SK-N-SH (cell line): ENCODE data around the gene SHROOM4. TPM values are rescaled to one million over a fixed set of nuclear protein-coding genes. Genes with fewer than 3 reads are reported as not detected.

Experiments used
- CTCF ChIA-PET: fragments of 300-600, 350-600 bp; formaldehyde crosslinking; extraction: SDS; loops from one replicate; lab custom pipeline; 2021; lab: Yijun Ruan, JAX
- POLR2A ChIA-PET: fragments of 350-600 bp; sonication (Branson Sonifier 250); formaldehyde crosslinking; extraction: SDS; loops from one replicate; lab custom pipeline; 2020; ENCODE audit warnings: antibody characterized with exemption, inconsistent platforms; lab: Yijun Ruan, JAX
- DNase-seq: peaks from one replicate; pipeline ENCODE4 v3.0.0; 2012
- H2AFZ ChIP-seq: fragments of 200-600 bp; sonication (generic); 2 replicates; pipeline ENCODE4 v1.8.1; 2016; ENCODE audit warnings: antibody characterized with exemption, mild to moderate bottlenecking, low read depth
- H3F3A ChIP-seq: fragments of 200-600 bp; sonication (generic); replicated peaks from 2 replicates; pipeline ENCODE3; 2016; ENCODE audit warnings: antibody characterized with exemption, mild to moderate bottlenecking; ENCODE audit not compliant: insufficient read depth
- H3K27ac ChIP-seq, 2 experiments: fragments of 200-500 bp in 1 of 2; fragments of 200-600 bp in 1 of 2; sonication (Bioruptor generic) in 1 of 2; sonication (generic), shearing (Covaris generic) in 1 of 2; 2 replicates each; pipeline versions ENCODE4 v1.5.1 to v1.6.1; 2014 to 2016; ENCODE audit warnings: low read depth in 2 of 2, inconsistent platforms in 1 of 2, low read length in 1 of 2, mild to moderate bottlenecking in 1 of 2, mixed read lengths in 1 of 2
- H3K27me3 ChIP-seq: fragments of 200-600 bp; sonication (generic), shearing (Covaris generic); 2 replicates; pipeline ENCODE4 v1.6.1; 2016; ENCODE audit warnings: mixed run types; ENCODE audit not compliant: insufficient read depth
- H3K36me3 ChIP-seq, 2 experiments: fragments of 200-500 bp in 1 of 2; fragments of 200-600 bp in 1 of 2; sonication (Bioruptor generic) in 1 of 2; sonication (generic) in 1 of 2; replicated peaks in 1 of 2; 2 replicates each; pipeline versions ENCODE3 to v1.5.1; 2014 to 2016; ENCODE audit warnings: low read length in 1 of 2, mild to moderate bottlenecking in 1 of 2; ENCODE audit not compliant: insufficient read depth in 2 of 2, control insufficient read depth in 1 of 2
- H3K4me1 ChIP-seq, 2 experiments: fragments of 200-500 bp in 1 of 2; fragments of 200-600 bp in 1 of 2; sonication (Bioruptor generic) in 1 of 2; sonication (generic), shearing (Covaris generic) in 1 of 2; 2 replicates each; pipeline versions ENCODE4 v1.5.1 to v1.6.1; 2014 to 2016; ENCODE audit warnings: low read depth in 1 of 2, low read length in 1 of 2, mixed run types in 1 of 2; ENCODE audit not compliant: insufficient read depth in 2 of 2, control insufficient read depth in 1 of 2
- H3K4me2 ChIP-seq: fragments of 200-600 bp; sonication (generic), shearing (Covaris generic); 2 replicates; pipeline ENCODE4 v1.6.1; 2017; ENCODE audit warnings: mixed run types
- H3K4me3 ChIP-seq, 2 experiments: fragments of 200-500 bp in 1 of 2; fragments of 200-600 bp in 1 of 2; sonication (Bioruptor generic) in 1 of 2; sonication (generic), shearing (Covaris generic) in 1 of 2; 2 replicates each; pipeline versions ENCODE4 v1.5.1 to v1.8.1; 2014 to 2016; ENCODE audit warnings: low read depth in 2 of 2, inconsistent platforms in 1 of 2, low read length in 1 of 2, mild to moderate bottlenecking in 1 of 2, mixed read lengths in 1 of 2, moderate library complexity in 1 of 2
- H3K79me2 ChIP-seq: fragments of 200-600 bp; sonication (generic); 2 replicates; pipeline ENCODE4 v1.8.1; 2017; ENCODE audit warnings: mild to moderate bottlenecking; ENCODE audit not compliant: insufficient read depth
- H3K9ac ChIP-seq: fragments of 200-600 bp; sonication (generic); 2 replicates; pipeline ENCODE4 v1.6.1; 2017; ENCODE audit warnings: mixed run types
- H3K9me2 ChIP-seq: fragments of 200-600 bp; sonication (generic); 2 replicates; pipeline ENCODE4 v1.6.1; 2017; ENCODE audit warnings: mixed run types
- H3K9me3 ChIP-seq: fragments of 200-600 bp; sonication (generic); 2 replicates; pipeline ENCODE4 v1.6.1; 2017; ENCODE audit warnings: mixed run types, mild to moderate bottlenecking, moderate library complexity
- H4K20me1 ChIP-seq: fragments of 200-600 bp; sonication (generic); 2 replicates; pipeline ENCODE4 v1.6.1; 2017; ENCODE audit warnings: mild to moderate bottlenecking, mixed run types; ENCODE audit not compliant: insufficient read depth
- CHD2 ChIP-seq: fragments of 150-350 bp; IDR thresholded peaks from 2 replicates; pipeline ENCODE4 v1.6.1; 2018; ENCODE audit warnings: low read length; ENCODE audit not compliant: partially characterized antibody
- CTCF ChIP-seq: fragments of 200-600 bp; sonication (generic); IDR thresholded peaks from 2 replicates; pipeline ENCODE4 v1.6.1; 2017; ENCODE audit warnings: antibody characterized with exemption, mild to moderate bottlenecking, moderate library complexity
- ELF1 ChIP-seq: IDR thresholded peaks from 2 replicates; pipeline ENCODE4 v1.4.0; 2012
- EZH2phosphoT487 ChIP-seq: fragments of 200-600 bp; sonication (generic); IDR thresholded peaks from 2 replicates; pipeline ENCODE4 v1.6.1; 2017; ENCODE audit warnings: low read depth, mixed run types, mild to moderate bottlenecking, antibody characterized with exemption, moderate library complexity, borderline replicate concordance
- FOSL2 ChIP-seq: IDR thresholded peaks from 2 replicates; pipeline ENCODE4 v1.4.0; 2012; ENCODE audit warnings: low read depth, mild to moderate bottlenecking, moderate library complexity, borderline replicate concordance
- FOXJ3 ChIP-seq: sonication (generic); formaldehyde crosslinking; IDR thresholded peaks from 2 replicates; pipeline ENCODE4 v1.5.1; 2020; ENCODE audit warnings: mild to moderate bottlenecking, missing genetic modification reagents
- FOXM1 ChIP-seq: IDR thresholded peaks from 2 replicates; pipeline ENCODE4 v1.4.0; 2012; ENCODE audit warnings: low read depth, mild to moderate bottlenecking
- GABPA ChIP-seq: IDR thresholded peaks from 2 replicates; pipeline ENCODE4 v1.4.0; 2012; ENCODE audit warnings: low read depth, mild to moderate bottlenecking
- GATA2 ChIP-seq: sonication (generic); formaldehyde crosslinking; IDR thresholded peaks from 2 replicates; pipeline ENCODE4 v1.5.0; 2020; ENCODE audit warnings: mild to moderate bottlenecking, missing genetic modification reagents
- JUND ChIP-seq: IDR thresholded peaks from 2 replicates; pipeline ENCODE4 v1.4.0; 2012
- MAX ChIP-seq: IDR thresholded peaks from 2 replicates; pipeline ENCODE4 v1.4.0; 2012; ENCODE audit warnings: low read depth
- MEF2A ChIP-seq: IDR thresholded peaks from 2 replicates; pipeline ENCODE4 v1.4.0; 2012; ENCODE audit warnings: low read depth, borderline replicate concordance
- MXI1 ChIP-seq: IDR thresholded peaks from 2 replicates; pipeline ENCODE4 v1.6.1; 2012; ENCODE audit warnings: mild to moderate bottlenecking, low read depth, low read length, improper control_type of control experiment
- NRF1 ChIP-seq: IDR thresholded peaks from 2 replicates; pipeline ENCODE4 v1.6.1; 2012; ENCODE audit warnings: low read depth, mild to moderate bottlenecking, low read length
- RCOR1 ChIP-seq: fragments of 150-350 bp; IDR thresholded peaks from 2 replicates; pipeline ENCODE4 v1.6.1; 2017; ENCODE audit warnings: antibody characterized with exemption, low read length
- REST ChIP-seq: IDR thresholded peaks from 2 replicates; pipeline ENCODE4 v1.6.1; 2012; ENCODE audit warnings: mild to moderate bottlenecking, low read depth, low read length, moderate library complexity
- RFX5 ChIP-seq: IDR thresholded peaks from 2 replicates; pipeline ENCODE4 v1.6.1; 2012; ENCODE audit warnings: mild to moderate bottlenecking, improper control_type of control experiment, low read length
- RXRA ChIP-seq: IDR thresholded peaks from 2 replicates; pipeline ENCODE4 v1.4.0; 2012; ENCODE audit warnings: low read depth, mild to moderate bottlenecking, borderline replicate concordance
- SMC3 ChIP-seq: IDR thresholded peaks from 2 replicates; pipeline ENCODE4 v1.6.1; 2012; ENCODE audit warnings: low read depth, low read length, improper control_type of control experiment
- TAF1 ChIP-seq: IDR thresholded peaks from 2 replicates; pipeline ENCODE4 v1.6.1; 2012; ENCODE audit warnings: low read depth, mild to moderate bottlenecking, low read length, moderate library complexity, borderline replicate concordance
- TCF12 ChIP-seq: IDR thresholded peaks from 2 replicates; pipeline ENCODE4 v1.4.0; 2012
- TEAD4 ChIP-seq: IDR thresholded peaks from 2 replicates; pipeline ENCODE4 v1.4.0; 2012; ENCODE audit warnings: mild to moderate bottlenecking, borderline replicate concordance; ENCODE audit not compliant: insufficient read depth
- WGBS: methylation state at CpG from one replicate; pipeline ENCODE4 v1.1.6; 2017; ENCODE audit warnings: low lambda C conversion rate; 5-methylcytosine and 5-hydroxymethylcytosine counted together
- polyA plus RNA-seq, 3 experiments: library from polyadenylated mRNA; depleted of rRNA; stranded (reverse); fragments of >200 nt; gene quantifications; 2 replicates each; pipeline ENCODE4 v1.2.3, GENCODE V29; 2012
- TF ChIP-seq, protein P1 (sequence below): IDR thresholded peaks from 2 replicates; pipeline ENCODE4; 2012
- TF ChIP-seq, protein P2 (sequence below): fragments of 150-350 bp; IDR thresholded peaks from 2 replicates; pipeline ENCODE4 v1.6.1; 2016; ENCODE audit warnings: mild to moderate bottlenecking, low read depth, low read length
- TF ChIP-seq, protein P3 (sequence below): IDR thresholded peaks from 2 replicates; pipeline ENCODE4 v1.4.0; 2012; ENCODE audit warnings: low read depth, borderline replicate concordance

The SHROOM4 gene
- polyA plus RNA-seq, 1 of the 3 experiments (the other 2 are of a cell fraction): 0.31 TPM

DNA sequence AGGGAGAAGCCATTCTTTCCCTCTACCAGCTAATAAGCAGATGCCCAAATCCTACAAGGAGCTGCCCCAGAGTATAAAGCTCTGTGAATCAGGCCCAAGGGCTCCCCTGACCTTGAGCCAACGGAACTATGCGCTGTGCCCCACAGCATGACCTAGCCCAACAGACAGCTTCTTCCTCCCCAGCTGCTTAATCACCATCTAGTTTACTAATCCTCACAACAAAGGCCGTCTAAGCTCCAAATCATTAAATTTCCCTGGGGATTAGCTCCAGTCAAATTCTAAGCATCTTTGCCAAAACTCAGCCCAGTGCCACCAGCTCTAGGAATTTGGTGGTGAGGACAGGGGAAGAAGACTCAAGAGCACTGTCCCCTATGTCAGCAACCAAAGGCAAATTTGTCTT, 113.1 kb downstream of the SHROOM4 start (continued):
- TF ChIP-seq TAF1: no peak
- TF ChIP-seq, protein P1, sequence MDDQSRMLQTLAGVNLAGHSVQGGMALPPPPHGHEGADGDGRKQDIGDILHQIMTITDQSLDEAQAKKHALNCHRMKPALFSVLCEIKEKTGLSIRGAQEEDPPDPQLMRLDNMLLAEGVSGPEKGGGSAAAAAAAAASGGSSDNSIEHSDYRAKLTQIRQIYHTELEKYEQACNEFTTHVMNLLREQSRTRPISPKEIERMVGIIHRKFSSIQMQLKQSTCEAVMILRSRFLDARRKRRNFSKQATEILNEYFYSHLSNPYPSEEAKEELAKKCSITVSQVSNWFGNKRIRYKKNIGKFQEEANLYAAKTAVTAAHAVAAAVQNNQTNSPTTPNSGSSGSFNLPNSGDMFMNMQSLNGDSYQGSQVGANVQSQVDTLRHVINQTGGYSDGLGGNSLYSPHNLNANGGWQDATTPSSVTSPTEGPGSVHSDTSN: no peak
- TF ChIP-seq MAX: no peak
- TF ChIP-seq FOXJ3 (CRISPR knock-in tag): no peak
- TF ChIP-seq MEF2A: no peak
- no peak for TF ChIP-seq EZH2phosphoT487
- no peak for TF ChIP-seq NRF1
- TF ChIP-seq, protein P2, sequence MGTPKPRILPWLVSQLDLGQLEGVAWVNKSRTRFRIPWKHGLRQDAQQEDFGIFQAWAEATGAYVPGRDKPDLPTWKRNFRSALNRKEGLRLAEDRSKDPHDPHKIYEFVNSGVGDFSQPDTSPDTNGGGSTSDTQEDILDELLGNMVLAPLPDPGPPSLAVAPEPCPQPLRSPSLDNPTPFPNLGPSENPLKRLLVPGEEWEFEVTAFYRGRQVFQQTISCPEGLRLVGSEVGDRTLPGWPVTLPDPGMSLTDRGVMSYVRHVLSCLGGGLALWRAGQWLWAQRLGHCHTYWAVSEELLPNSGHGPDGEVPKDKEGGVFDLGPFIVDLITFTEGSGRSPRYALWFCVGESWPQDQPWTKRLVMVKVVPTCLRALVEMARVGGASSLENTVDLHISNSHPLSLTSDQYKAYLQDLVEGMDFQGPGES: no peak
- TF ChIP-seq MXI1: no peak
- TF ChIP-seq GABPA: no peak
- no peak for TF ChIP-seq GATA2 (CRISPR knock-in tag)

- ChIA-PET POLR2A (no interaction called here), CTCF (interaction anchor here (0.8 to 2.1 kb wide), 4 partner anchors 8 to 290 kb away, joined by 3 to 8 read pairs (median 4); no protein-coding TSS in a partner anchor)
- TF ChIP-seq GABPA (no peak), RCOR1 (no peak), RXRA (no peak), CHD2 (no peak), MXI1 (no peak), FOXJ3 (CRISPR knock-in tag) (no peak), RFX5 (no peak), CTCF (no peak), ELF1 (no peak), TEAD4 (no peak), FOXM1 (no peak), REST (no peak), MEF2A (no peak), TAF1 (no peak), TCF12 (no peak), SMC3 (no peak), FOSL2 (no peak), JUND (no peak)
- TF ChIP-seq, protein P3, sequence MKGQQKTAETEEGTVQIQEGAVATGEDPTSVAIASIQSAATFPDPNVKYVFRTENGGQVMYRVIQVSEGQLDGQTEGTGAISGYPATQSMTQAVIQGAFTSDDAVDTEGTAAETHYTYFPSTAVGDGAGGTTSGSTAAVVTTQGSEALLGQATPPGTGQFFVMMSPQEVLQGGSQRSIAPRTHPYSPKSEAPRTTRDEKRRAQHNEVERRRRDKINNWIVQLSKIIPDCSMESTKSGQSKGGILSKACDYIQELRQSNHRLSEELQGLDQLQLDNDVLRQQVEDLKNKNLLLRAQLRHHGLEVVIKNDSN: no peak
- H3K36me3 ChIP-seq: no peaks in the 10 kb centered on the region
- no peaks in the 10 kb centered on the region for H4K20me1 ChIP-seq
- H3K9me2 ChIP-seq: no peaks in the 10 kb centered on the region
- H2AFZ ChIP-seq: no peak overlapping the region
- peaks cover 5% of the 10 kb centered on the region; the same call in 1 of the 2 replicates for H3K27me3 ChIP-seq
- H3K9me3 ChIP-seq: no peaks in the 10 kb centered on the region
- no peaks in the 10 kb centered on the region for H3F3A ChIP-seq
- no peaks in the 10 kb centered on the region; a peak in 1 of 4 replicates for H3K4me1 ChIP-seq
- no peak overlapping the region for H3K4me2 ChIP-seq
- no peak overlapping the region for H3K9ac ChIP-seq
- DNase-seq: no peak
- no peak overlapping the region for H3K27ac ChIP-seq
- no peaks in the 10 kb centered on the region for H3K79me2 ChIP-seq
- no peak overlapping the region for H3K4me3 ChIP-seq
- 11% methylated on average over 2 of the region's 2 CpGs for WGBS
These were observed 115.0 kb downstream of the SHROOM4 start for GRCh38 chrX:50698944-50699343.
